GM23338 (cell line): ENCODE data around the gene APOLD1. TPM values are rescaled to one million over a fixed set of nuclear protein-coding genes. Genes with fewer than 3 reads are reported as not detected.

Source experiments
- ATAC-seq: fragments of 200-7000 bp; cut with Tn5 transposase; 3 replicates; pipeline ENCODE4 v1.9.1; 2020
- DNase-seq: peaks from one replicate; pipeline ENCODE4 v3.0.0-alpha.2; 2015; ENCODE audit warnings: low spot score
- H2AFZ ChIP-seq: fragments of 200-600 bp; sonication (generic); 2 replicates; pipeline ENCODE4 v1.8.0; 2016; ENCODE audit warnings: antibody characterized with exemption, mild to moderate bottlenecking, moderate library complexity
- H3F3A ChIP-seq: fragments of 200-600 bp; sonication (generic); replicated peaks from 2 replicates; pipeline ENCODE4 v1.8.0; 2017; ENCODE audit warnings: antibody characterized with exemption, mixed run types, low read depth
- H3K27ac ChIP-seq: fragments of 200-600 bp; sonication (generic); 2 replicates; pipeline ENCODE4 v1.6.1; 2016; ENCODE audit warnings: low read depth
- H3K27me3 ChIP-seq: fragments of 200-600 bp; sonication (generic); 2 replicates; pipeline ENCODE4 v1.8.0; 2016; ENCODE audit warnings: mild to moderate bottlenecking, mixed run types, moderate library complexity; ENCODE audit not compliant: insufficient read depth
- H3K36me3 ChIP-seq: fragments of 200-600 bp; sonication (generic); 2 replicates; pipeline ENCODE4 v1.8.0; 2016; ENCODE audit warnings: mild to moderate bottlenecking; ENCODE audit not compliant: insufficient read depth
- H3K4me1 ChIP-seq: fragments of 200-600 bp; sonication (generic); 2 replicates; pipeline ENCODE4 v1.8.0; 2016; ENCODE audit warnings: mild to moderate bottlenecking, moderate library complexity; ENCODE audit not compliant: insufficient read depth
- H3K4me2 ChIP-seq: fragments of 200-600 bp; sonication (generic); 2 replicates; pipeline ENCODE4 v1.7.1; 2017; ENCODE audit warnings: mixed run types
- H3K4me3 ChIP-seq: fragments of 200-600 bp; sonication (generic); 2 replicates; pipeline ENCODE4 v1.6.1; 2016; ENCODE audit warnings: mixed run types
- H3K79me2 ChIP-seq: fragments of 200-600 bp; sonication (generic); replicated peaks from 2 replicates; pipeline ENCODE4 v1.8.0; 2017; ENCODE audit warnings: mild to moderate bottlenecking; ENCODE audit not compliant: insufficient read depth
- H3K9me2 ChIP-seq: fragments of 200-600 bp; sonication (generic); 2 replicates; pipeline ENCODE4 v1.8.0; 2017; ENCODE audit not compliant: insufficient read depth
- H4K20me1 ChIP-seq: fragments of 200-600 bp; sonication (generic); replicated peaks from 2 replicates; pipeline ENCODE4 v1.8.0; 2017; ENCODE audit warnings: mild to moderate bottlenecking; ENCODE audit not compliant: insufficient read depth
- H3K27ac Mint-ChIP-seq: 2 replicates; pipeline ENCODE4 v1.8.0; 2020; ENCODE audit warnings: inconsistent platforms, mild to moderate bottlenecking, moderate library complexity, mixed read lengths
- H3K27me3 Mint-ChIP-seq: 3 replicates; pipeline ENCODE4 v1.8.0; 2022; ENCODE audit warnings: low read depth, mild to moderate bottlenecking, moderate library complexity, mixed read lengths, inconsistent platforms; ENCODE audit not compliant: insufficient read depth, poor library complexity
- H3K36me3 Mint-ChIP-seq: 3 replicates; pipeline ENCODE4 v1.8.0; 2021; ENCODE audit warnings: low read depth, mild to moderate bottlenecking, inconsistent platforms, moderate library complexity, mixed read lengths
- H3K4me1 Mint-ChIP-seq: 3 replicates; pipeline ENCODE4 v1.8.0; 2020; ENCODE audit warnings: mild to moderate bottlenecking, inconsistent platforms, mixed read lengths
- H3K4me3 Mint-ChIP-seq: 3 replicates; pipeline ENCODE4 v1.8.0; 2021; ENCODE audit warnings: moderate library complexity, mild to moderate bottlenecking, inconsistent platforms, mixed read lengths
- H3K9me3 Mint-ChIP-seq: 3 replicates; pipeline ENCODE4 v1.8.0; 2020; ENCODE audit warnings: moderate library complexity, mild to moderate bottlenecking, inconsistent platforms, mixed read lengths
- CREB1 ChIP-seq: fragments of 250-450 bp; sonication (Bioruptor Pico); IDR thresholded peaks from 2 replicates; pipeline ENCODE4 v1.5.0; 2020; ENCODE audit warnings: low read depth, mild to moderate bottlenecking, moderate library complexity
- CTCF ChIP-seq, 2 experiments: fragments of 200-600 bp in 1 of 2; sonication (generic) in 1 of 2; conservative IDR thresholded peaks; 2 replicates each; pipeline versions ENCODE4 v1.5.1 to v1.6.1; 2016 to 2017; ENCODE audit warnings: antibody characterized with exemption in 2 of 2, low read depth in 2 of 2, mild to moderate bottlenecking in 2 of 2, moderate library complexity in 1 of 2
- ETS1 ChIP-seq: IDR thresholded peaks from 2 replicates; pipeline ENCODE4 v1.6.1; 2016; ENCODE audit warnings: antibody characterized with exemption
- EZH2 ChIP-seq: fragments of 200-600 bp; sonication (generic); IDR thresholded peaks from one replicate; pipeline ENCODE4 v1.8.0; 2017; ENCODE audit warnings: antibody characterized with exemption, mild to moderate bottlenecking, low read depth; ENCODE audit not compliant: unreplicated experiment
- EZH2phosphoT487 ChIP-seq: fragments of 200-600 bp; sonication (generic); IDR thresholded peaks from one replicate; pipeline ENCODE4 v1.8.1; 2018; ENCODE audit warnings: antibody characterized with exemption; ENCODE audit not compliant: unreplicated experiment
- JUNB ChIP-seq: IDR thresholded peaks from one replicate; pipeline ENCODE4 v1.6.1; 2016; ENCODE audit warnings: antibody characterized with exemption; ENCODE audit not compliant: unreplicated experiment
- NANOG ChIP-seq: IDR thresholded peaks from 2 replicates; pipeline ENCODE4 v1.6.1; 2016; ENCODE audit warnings: antibody characterized with exemption, borderline replicate concordance
- POLR2AphosphoS5 ChIP-seq: IDR thresholded peaks from 2 replicates; pipeline ENCODE4 v1.6.1; 2016; ENCODE audit warnings: antibody characterized with exemption, low read depth
- STAT1 ChIP-seq: IDR thresholded peaks from one replicate; pipeline ENCODE4 v1.6.1; 2016; ENCODE audit warnings: antibody characterized with exemption; ENCODE audit not compliant: unreplicated experiment
- ZNF114 ChIP-seq: fragments of 250-450 bp; sonication (Bioruptor Pico); IDR thresholded peaks from 2 replicates; pipeline ENCODE4 v1.5.0; 2020; ENCODE audit warnings: mild to moderate bottlenecking, moderate library complexity
- ZNF331 ChIP-seq: fragments of 250-450 bp; sonication (Bioruptor Pico); IDR thresholded peaks from 2 replicates; pipeline ENCODE4 v1.5.0; 2020; ENCODE audit warnings: low read depth, mild to moderate bottlenecking, moderate library complexity
- polyA plus RNA-seq: library from polyadenylated mRNA; unstranded; fragments of >200 nt; fragmentation: Nextera tagmentation; extraction: Ambion mirVana; gene quantifications from 2 replicates; pipeline ENCODE4 v1.2.1, GENCODE V29; 2016
- total RNA-seq: library from RNA; depleted of rRNA; stranded (reverse); fragments of >200 nt; shearing (Covaris generic); gene quantifications from 2 replicates; pipeline ENCODE4 v1.2.3, GENCODE V29; 2014
- TF ChIP-seq, protein P1 (sequence below): fragments of 250-450 bp; sonication (Bioruptor Pico); IDR thresholded peaks from 2 replicates; pipeline ENCODE4 v1.5.0; 2020; ENCODE audit warnings: mild to moderate bottlenecking, moderate library complexity
- TF ChIP-seq, protein P2 (sequence below): IDR thresholded peaks from one replicate; pipeline ENCODE4 v1.6.1; 2018; ENCODE audit warnings: antibody characterized with exemption; ENCODE audit not compliant: unreplicated experiment

APOLD1 gene
- total and polyA plus RNA-seq, 2 experiments from 2014 or later = 0.94 to 1.8 TPM

GRCh38 chr12:12822886-12823285, 37.4 kb downstream of the APOLD1 start (continued):
- no peak for TF ChIP-seq CREB1
- no peak for TF ChIP-seq JUNB

- ATAC-seq = no peak
These were observed 37.8 kb downstream of the APOLD1 start for GRCh38 chr12:12823300-12823699.

More at GRCh38 chr12:12823300-12823699, 37.8 kb downstream of the APOLD1 start:
- TF ChIP-seq, protein P1, sequence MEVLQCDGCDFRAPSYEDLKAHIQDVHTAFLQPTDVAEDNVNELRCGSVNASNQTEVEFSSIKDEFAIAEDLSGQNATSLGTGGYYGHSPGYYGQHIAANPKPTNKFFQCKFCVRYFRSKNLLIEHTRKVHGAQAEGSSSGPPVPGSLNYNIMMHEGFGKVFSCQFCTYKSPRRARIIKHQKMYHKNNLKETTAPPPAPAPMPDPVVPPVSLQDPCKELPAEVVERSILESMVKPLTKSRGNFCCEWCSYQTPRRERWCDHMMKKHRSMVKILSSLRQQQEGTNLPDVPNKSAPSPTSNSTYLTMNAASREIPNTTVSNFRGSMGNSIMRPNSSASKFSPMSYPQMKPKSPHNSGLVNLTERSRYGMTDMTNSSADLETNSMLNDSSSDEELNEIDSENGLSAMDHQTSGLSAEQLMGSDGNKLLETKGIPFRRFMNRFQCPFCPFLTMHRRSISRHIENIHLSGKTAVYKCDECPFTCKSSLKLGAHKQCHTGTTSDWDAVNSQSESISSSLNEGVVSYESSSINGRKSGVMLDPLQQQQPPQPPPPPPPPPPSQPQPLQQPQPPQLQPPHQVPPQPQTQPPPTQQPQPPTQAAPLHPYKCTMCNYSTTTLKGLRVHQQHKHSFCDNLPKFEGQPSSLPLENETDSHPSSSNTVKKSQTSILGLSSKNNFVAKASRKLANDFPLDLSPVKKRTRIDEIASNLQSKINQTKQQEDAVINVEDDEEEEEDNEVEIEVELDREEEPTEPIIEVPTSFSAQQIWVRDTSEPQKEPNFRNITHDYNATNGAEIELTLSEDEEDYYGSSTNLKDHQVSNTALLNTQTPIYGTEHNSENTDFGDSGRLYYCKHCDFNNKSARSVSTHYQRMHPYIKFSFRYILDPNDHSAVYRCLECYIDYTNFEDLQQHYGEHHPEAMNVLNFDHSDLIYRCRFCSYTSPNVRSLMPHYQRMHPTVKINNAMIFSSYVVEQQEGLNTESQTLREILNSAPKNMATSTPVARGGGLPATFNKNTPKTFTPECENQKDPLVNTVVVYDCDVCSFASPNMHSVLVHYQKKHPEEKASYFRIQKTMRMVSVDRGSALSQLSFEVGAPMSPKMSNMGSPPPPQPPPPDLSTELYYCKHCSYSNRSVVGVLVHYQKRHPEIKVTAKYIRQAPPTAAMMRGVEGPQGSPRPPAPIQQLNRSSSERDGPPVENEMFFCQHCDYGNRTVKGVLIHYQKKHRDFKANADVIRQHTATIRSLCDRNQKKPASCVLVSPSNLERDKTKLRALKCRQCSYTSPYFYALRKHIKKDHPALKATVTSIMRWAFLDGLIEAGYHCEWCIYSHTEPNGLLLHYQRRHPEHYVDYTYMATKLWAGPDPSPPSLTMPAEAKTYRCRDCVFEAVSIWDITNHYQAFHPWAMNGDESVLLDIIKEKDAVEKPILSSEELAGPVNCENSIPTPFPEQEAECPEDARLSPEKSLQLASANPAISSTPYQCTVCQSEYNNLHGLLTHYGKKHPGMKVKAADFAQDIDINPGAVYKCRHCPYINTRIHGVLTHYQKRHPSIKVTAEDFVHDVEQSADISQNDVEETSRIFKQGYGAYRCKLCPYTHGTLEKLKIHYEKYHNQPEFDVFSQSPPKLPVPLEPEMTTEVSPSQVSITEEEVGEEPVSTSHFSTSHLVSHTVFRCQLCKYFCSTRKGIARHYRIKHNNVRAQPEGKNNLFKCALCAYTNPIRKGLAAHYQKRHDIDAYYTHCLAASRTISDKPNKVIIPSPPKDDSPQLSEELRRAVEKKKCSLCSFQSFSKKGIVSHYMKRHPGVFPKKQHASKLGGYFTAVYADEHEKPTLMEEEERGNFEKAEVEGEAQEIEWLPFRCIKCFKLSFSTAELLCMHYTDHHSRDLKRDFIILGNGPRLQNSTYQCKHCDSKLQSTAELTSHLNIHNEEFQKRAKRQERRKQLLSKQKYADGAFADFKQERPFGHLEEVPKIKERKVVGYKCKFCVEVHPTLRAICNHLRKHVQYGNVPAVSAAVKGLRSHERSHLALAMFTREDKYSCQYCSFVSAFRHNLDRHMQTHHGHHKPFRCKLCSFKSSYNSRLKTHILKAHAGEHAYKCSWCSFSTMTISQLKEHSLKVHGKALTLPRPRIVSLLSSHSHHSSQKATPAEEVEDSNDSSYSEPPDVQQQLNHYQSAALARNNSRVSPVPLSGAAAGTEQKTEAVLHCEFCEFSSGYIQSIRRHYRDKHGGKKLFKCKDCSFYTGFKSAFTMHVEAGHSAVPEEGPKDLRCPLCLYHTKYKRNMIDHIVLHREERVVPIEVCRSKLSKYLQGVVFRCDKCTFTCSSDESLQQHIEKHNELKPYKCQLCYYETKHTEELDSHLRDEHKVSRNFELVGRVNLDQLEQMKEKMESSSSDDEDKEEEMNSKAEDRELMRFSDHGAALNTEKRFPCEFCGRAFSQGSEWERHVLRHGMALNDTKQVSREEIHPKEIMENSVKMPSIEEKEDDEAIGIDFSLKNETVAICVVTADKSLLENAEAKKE (CRISPR knock-in tag) = no peak
- TF ChIP-seq, protein P2, sequence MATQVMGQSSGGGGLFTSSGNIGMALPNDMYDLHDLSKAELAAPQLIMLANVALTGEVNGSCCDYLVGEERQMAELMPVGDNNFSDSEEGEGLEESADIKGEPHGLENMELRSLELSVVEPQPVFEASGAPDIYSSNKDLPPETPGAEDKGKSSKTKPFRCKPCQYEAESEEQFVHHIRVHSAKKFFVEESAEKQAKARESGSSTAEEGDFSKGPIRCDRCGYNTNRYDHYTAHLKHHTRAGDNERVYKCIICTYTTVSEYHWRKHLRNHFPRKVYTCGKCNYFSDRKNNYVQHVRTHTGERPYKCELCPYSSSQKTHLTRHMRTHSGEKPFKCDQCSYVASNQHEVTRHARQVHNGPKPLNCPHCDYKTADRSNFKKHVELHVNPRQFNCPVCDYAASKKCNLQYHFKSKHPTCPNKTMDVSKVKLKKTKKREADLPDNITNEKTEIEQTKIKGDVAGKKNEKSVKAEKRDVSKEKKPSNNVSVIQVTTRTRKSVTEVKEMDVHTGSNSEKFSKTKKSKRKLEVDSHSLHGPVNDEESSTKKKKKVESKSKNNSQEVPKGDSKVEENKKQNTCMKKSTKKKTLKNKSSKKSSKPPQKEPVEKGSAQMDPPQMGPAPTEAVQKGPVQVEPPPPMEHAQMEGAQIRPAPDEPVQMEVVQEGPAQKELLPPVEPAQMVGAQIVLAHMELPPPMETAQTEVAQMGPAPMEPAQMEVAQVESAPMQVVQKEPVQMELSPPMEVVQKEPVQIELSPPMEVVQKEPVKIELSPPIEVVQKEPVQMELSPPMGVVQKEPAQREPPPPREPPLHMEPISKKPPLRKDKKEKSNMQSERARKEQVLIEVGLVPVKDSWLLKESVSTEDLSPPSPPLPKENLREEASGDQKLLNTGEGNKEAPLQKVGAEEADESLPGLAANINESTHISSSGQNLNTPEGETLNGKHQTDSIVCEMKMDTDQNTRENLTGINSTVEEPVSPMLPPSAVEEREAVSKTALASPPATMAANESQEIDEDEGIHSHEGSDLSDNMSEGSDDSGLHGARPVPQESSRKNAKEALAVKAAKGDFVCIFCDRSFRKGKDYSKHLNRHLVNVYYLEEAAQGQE = no peak
- TF ChIP-seq ZNF114 (CRISPR knock-in tag) (no peak), JUNB (no peak), POLR2AphosphoS5 (no peak), CTCF (conservative IDR thresholded peaks at IDR 0.05; ENCODE audit: low read depth in 2 of 2) (no peak), CREB1 (no peak), NANOG (no peak), ETS1 (no peak), EZH2 (no peak), STAT1 (no peak), ZNF331 (CRISPR knock-in tag) (no peak), EZH2phosphoT487 (no peak)
- Histone ChIP-seq H3K4me3 (no peak overlapping the region), H3K4me1 (no peaks in the 10 kb centered on the region), H3K4me2 (no peak overlapping the region), H3F3A (no peaks in the 10 kb centered on the region), H2AFZ (no peak overlapping the region), H3K27ac (no peak overlapping the region), H4K20me1 (peaks cover 7% of the 10 kb centered on the region), H3K79me2 (peaks cover 33% of the 10 kb centered on the region), H3K9me2 (no peaks in the 10 kb centered on the region), H3K27me3 (no peaks in the 10 kb centered on the region), H3K36me3 (peaks cover 70% of the 10 kb centered on the region)
- no peak overlapping the region for H3K4me3 Mint-ChIP-seq
- no peak for DNase-seq
- H3K36me3 Mint-ChIP-seq = peaks cover 72% of the 10 kb centered on the region
- no peaks in the 10 kb centered on the region for H3K27me3 Mint-ChIP-seq
- no peak overlapping the region for H3K27ac Mint-ChIP-seq
- H3K4me1 Mint-ChIP-seq = no peaks in the 10 kb centered on the region
- no peaks in the 10 kb centered on the region for H3K9me3 Mint-ChIP-seq
